Activated B cell treated with CpG ODN at 0.5 μM for 24 hours (primary cell): Measurements from ENCODE around the gene H6PD. TPM values are rescaled to one million over a fixed set of nuclear protein-coding genes. Genes with fewer than 3 reads are reported as not detected.

ENCODE experiments used
- ATAC-seq: fragments of 200-7000 bp; cut with Tn5 transposase; one replicate; pipeline ENCODE4 v1.10.0; 2021; ENCODE audit warnings: low read depth, mild to moderate bottlenecking, moderate library complexity
- CTCF ChIA-PET: fragments of 350-600 bp; sonication (Branson Sonifier 250); formaldehyde crosslinking; loops from one replicate; lab custom pipeline; 2021; ENCODE audit warnings: antibody characterized with exemption; lab: Charles Lee
- POLR2A ChIA-PET: fragments of 350-600 bp; sonication (Branson Sonifier 250); formaldehyde crosslinking; loops from one replicate; lab custom pipeline; 2021; ENCODE audit warnings: antibody characterized with exemption; lab: Charles Lee
- DNase-seq: peaks from one replicate; pipeline ENCODE4 v3.0.0; 2022
- H3K27ac Mint-ChIP-seq: one replicate; pipeline ENCODE4 v1.8.0; 2020; ENCODE audit warnings: mixed read lengths
- H3K27me3 Mint-ChIP-seq: one replicate; pipeline ENCODE4 v1.8.0; 2021; ENCODE audit warnings: mixed read lengths
- H3K36me3 Mint-ChIP-seq: one replicate; pipeline ENCODE4 v1.8.0; 2021; ENCODE audit warnings: low read depth, mixed read lengths
- H3K4me1 Mint-ChIP-seq: one replicate; pipeline ENCODE4 v1.8.0; 2021; ENCODE audit warnings: mixed read lengths
- H3K4me3 Mint-ChIP-seq: one replicate; pipeline ENCODE4 v1.8.0; 2020; ENCODE audit warnings: mild to moderate bottlenecking, mixed read lengths
- H3K9me3 Mint-ChIP-seq: one replicate; pipeline ENCODE4 v1.8.0; 2020; ENCODE audit warnings: mixed read lengths
- CTCF ChIP-seq: fragments of 200-600 bp; IDR thresholded peaks from one replicate; pipeline ENCODE4 v1.8.0; 2022; ENCODE audit warnings: antibody characterized with exemption, mild to moderate bottlenecking
- intact Hi-C: fragments of 100-400 bp; cut with micrococcal nuclease; formaldehyde crosslinking; loops from one replicate; pipeline ENCODE4 v1.15.1; 2024
- total RNA-seq: library from RNA; stranded (reverse); gene quantifications from 2 replicates; pipeline ENCODE4 v1.2.3, GENCODE V29; 2022

Gene H6PD
- total RNA-seq, 1 donor from 2014 or later, result 21.9 TPM

GRCh38 chr1:9218917-9219316, 15.7 kb upstream of the H6PD start:
- Mint-ChIP-seq H3K4me3 (no peak overlapping the region), H3K27ac (no peak overlapping the region), H3K36me3 (no peaks in the 10 kb centered on the region), H3K4me1 (no peaks in the 10 kb centered on the region), H3K9me3 (no peaks in the 10 kb centered on the region), H3K27me3 (peaks cover 5% of the 10 kb centered on the region)
- no peak for TF ChIP-seq CTCF
- intact Hi-C loops, result no loop called here
- POLR2A ChIA-PET, result no interaction called here
- no peak for DNase-seq
- CTCF ChIA-PET, result no interaction called here
- ATAC-seq, result no peak

DNA sequence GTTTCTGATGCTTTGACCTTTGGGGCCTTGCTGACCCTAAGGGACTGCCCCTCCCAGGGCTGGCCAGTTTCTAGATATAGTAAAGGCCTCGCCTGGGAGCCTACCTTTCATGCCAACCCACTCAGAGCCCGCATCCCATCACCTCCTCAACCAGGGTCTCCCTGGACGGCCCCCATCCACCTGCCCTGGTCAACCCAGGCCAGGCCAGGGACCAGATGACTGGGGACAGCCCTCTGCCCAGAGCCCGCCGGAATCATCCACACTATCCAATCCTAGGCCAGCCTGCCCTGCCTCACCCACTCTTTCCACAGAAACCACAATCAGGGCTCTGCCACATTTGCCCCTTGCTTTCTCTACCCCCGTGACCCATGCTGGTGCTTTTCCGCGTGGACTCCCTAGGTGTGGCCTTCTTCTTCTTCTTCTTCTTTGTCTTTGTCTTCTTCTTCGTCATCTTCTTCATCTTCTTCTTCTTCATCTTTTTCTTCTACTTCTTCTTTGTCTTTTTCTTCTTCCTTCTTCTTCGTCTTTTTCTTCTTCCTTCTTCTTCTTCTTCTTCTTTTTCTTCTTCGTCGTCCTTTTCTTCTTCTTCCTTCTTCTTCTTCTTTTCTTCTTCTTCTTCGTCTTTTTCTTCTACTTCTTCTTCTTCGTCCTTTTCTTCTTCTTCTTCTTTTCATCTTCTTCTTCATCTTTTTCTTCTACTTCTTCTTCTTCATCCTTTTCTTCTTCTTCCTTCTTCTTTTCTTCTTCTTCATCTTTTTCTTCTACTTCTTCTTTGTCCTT, 11.5 kb upstream of the H6PD start:
- CTCF ChIA-PET, result no interaction called here
- no peaks in the 10 kb centered on the region for H3K36me3 Mint-ChIP-seq

GRCh38 chr1:9224664-9225410, 9.7 kb upstream of the H6PD start:
- Mint-ChIP-seq H3K36me3 (no peaks in the 10 kb centered on the region), H3K27ac (no peak overlapping the region), H3K4me1 (no peaks in the 10 kb centered on the region), H3K27me3 (peaks cover 3% of the 10 kb centered on the region), H3K9me3 (no peaks in the 10 kb centered on the region), H3K4me3 (no peak overlapping the region)
- no peak for ATAC-seq
- ChIA-PET CTCF (no interaction called here), POLR2A (no interaction called here)
- TF ChIP-seq CTCF, result no peak
- intact Hi-C loops, result no loop called here
- no peak for DNase-seq

More for the DNA sequence above, 11.5 kb upstream of the H6PD start:
- intact Hi-C loops, result no loop called here
- H3K4me1 Mint-ChIP-seq, result no peaks in the 10 kb centered on the region
- no peak for TF ChIP-seq CTCF
- peaks cover 6% of the 10 kb centered on the region for H3K27me3 Mint-ChIP-seq
- DNase-seq (no peak), ATAC-seq (no peak)
- H3K4me3 Mint-ChIP-seq, result no peak overlapping the region
- POLR2A ChIA-PET, result no interaction called here
- no peak overlapping the region for H3K27ac Mint-ChIP-seq
- H3K9me3 Mint-ChIP-seq, result no peaks in the 10 kb centered on the region

DNA sequence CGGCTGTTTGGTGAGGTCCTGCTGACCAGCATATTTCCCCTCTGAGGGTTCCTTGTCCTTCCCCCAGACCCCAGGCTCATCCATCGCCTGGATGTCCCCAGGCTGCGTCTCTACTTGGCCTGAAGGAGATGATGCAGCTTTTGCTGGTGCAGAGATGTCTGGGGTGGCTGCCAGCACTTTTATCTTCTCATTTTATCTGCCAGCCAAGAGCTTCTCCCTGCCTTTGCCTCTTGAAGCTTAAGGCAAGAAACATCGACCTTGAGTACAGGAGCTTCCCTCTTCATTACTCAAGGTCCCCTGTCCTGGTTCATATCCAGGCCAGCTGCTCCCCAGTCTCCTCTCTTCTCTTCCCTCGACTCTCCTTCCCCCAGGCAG, 9.2 kb upstream of the H6PD start:
- POLR2A ChIA-PET, result no interaction called here
- peaks cover 1% of the 10 kb centered on the region for H3K27me3 Mint-ChIP-seq
- no peak overlapping the region for H3K4me3 Mint-ChIP-seq
- no peaks in the 10 kb centered on the region for H3K9me3 Mint-ChIP-seq
- H3K4me1 Mint-ChIP-seq, result no peaks in the 10 kb centered on the region
- no peak for TF ChIP-seq CTCF
- no peak overlapping the region for H3K27ac Mint-ChIP-seq
- intact Hi-C loops, result no loop called here
- no peak for ATAC-seq
- no peaks in the 10 kb centered on the region for H3K36me3 Mint-ChIP-seq
- DNase-seq, result no peak
- CTCF ChIA-PET, result no interaction called here

DNA sequence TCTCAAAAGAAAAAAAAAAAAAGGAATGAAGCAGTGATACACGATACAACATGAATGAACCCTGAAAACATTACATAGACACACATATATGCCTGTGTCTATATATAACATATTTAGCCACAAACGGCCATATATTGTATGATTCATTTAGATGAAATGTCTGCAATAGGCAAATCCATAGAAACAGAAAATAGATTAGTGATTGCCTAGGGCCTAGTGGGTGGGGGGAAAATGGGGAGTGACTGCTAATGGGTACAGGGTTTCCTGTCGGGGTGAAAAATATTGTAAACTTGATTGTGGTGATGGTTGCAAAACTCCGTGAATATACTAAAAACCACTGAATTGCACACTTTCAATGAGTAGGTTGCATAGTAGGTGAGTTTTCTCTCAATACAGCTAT, 6.0 kb upstream of the H6PD start:
- H3K4me3 Mint-ChIP-seq, result no peak overlapping the region
- no peaks in the 10 kb centered on the region for H3K9me3 Mint-ChIP-seq
- intact Hi-C loops, result no loop called here
- CTCF ChIA-PET, result no interaction called here
- ATAC-seq, result no peak
- H3K27me3 Mint-ChIP-seq, result peaks cover 1% of the 10 kb centered on the region
- H3K27ac Mint-ChIP-seq, result no peak overlapping the region
- TF ChIP-seq CTCF, result no peak
- POLR2A ChIA-PET, result no interaction called here
- DNase-seq, result no peak
- no peaks in the 10 kb centered on the region for H3K36me3 Mint-ChIP-seq
- H3K4me1 Mint-ChIP-seq, result no peaks in the 10 kb centered on the region
